Gastrocnemius medialis (tissue), 4 donors: ENCODE measurements around the gene KCNT1.

Source experiments
- POLR2A ChIP-seq, 2 donors: fragments of 450-650 bp; IDR thresholded peaks; one replicate each; pipeline ENCODE4 v1.6.1; 2017; ENCODE audit warnings: antibody characterized with exemption in 2 of 2, mild to moderate bottlenecking in 2 of 2, moderate library complexity in 2 of 2
- TF ChIP-seq, protein P1 (sequence below), 5 experiments: fragments of 450-650 bp in 3 of 5; fragments of 200-600 bp in 2 of 5; sonication (generic) in 2 of 5; IDR thresholded peaks in 4 of 5; conservative IDR thresholded peaks in 1 of 5; 1 replicate in 4 of 5; 2 replicates in 1 of 5; pipeline ENCODE4 v1.5.1; 2016 to 2019; ENCODE audit warnings: antibody characterized with exemption in 5 of 5, mild to moderate bottlenecking in 3 of 5, moderate library complexity in 3 of 5

- TF ChIP-seq, protein P1, sequence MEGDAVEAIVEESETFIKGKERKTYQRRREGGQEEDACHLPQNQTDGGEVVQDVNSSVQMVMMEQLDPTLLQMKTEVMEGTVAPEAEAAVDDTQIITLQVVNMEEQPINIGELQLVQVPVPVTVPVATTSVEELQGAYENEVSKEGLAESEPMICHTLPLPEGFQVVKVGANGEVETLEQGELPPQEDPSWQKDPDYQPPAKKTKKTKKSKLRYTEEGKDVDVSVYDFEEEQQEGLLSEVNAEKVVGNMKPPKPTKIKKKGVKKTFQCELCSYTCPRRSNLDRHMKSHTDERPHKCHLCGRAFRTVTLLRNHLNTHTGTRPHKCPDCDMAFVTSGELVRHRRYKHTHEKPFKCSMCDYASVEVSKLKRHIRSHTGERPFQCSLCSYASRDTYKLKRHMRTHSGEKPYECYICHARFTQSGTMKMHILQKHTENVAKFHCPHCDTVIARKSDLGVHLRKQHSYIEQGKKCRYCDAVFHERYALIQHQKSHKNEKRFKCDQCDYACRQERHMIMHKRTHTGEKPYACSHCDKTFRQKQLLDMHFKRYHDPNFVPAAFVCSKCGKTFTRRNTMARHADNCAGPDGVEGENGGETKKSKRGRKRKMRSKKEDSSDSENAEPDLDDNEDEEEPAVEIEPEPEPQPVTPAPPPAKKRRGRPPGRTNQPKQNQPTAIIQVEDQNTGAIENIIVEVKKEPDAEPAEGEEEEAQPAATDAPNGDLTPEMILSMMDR (IDR thresholded peaks at IDR 0.05 in 4 of 5, conservative IDR thresholded peaks at IDR 0.05 in 1 of 5), result no peak
- TF ChIP-seq POLR2A (IDR thresholded peaks at IDR 0.05), result no peak
These were observed 8.7 kb upstream of the KCNT1 start for GRCh38 chr9:135693265-135693664.
